Activated CD4-positive, alpha-beta T cell treated with anti-CD3 and anti-CD28 coated beads for 36 hours (primary cell): ENCODE data around the gene MAN1C1. TPM values are rescaled to one million over a fixed set of nuclear protein-coding genes. Genes with fewer than 3 reads are reported as not detected.
A peak's percentile ranks its signal among the peaks of the same experiment; 100 is the strongest.

ENCODE experiments used
- ATAC-seq: fragments of 200-7000 bp; cut with Tn5 transposase; one replicate; pipeline ENCODE4 v1.10.0; 2021; ENCODE audit warnings: mild to moderate bottlenecking, moderate library complexity
- CTCF ChIA-PET: fragments of 350-600 bp; sonication (Branson Sonifier 250); formaldehyde crosslinking; loops from one replicate; lab custom pipeline; 2021; ENCODE audit warnings: antibody characterized with exemption; lab: Charles Lee
- POLR2A ChIA-PET: fragments of 350-600 bp; sonication (Branson Sonifier 250); formaldehyde crosslinking; loops from one replicate; lab custom pipeline; 2021; ENCODE audit warnings: antibody characterized with exemption, inconsistent platforms; lab: Charles Lee
- DNase-seq: peaks from one replicate; pipeline ENCODE4 v3.0.0-alpha.2; 2020
- H3K27ac Mint-ChIP-seq: one replicate; pipeline ENCODE4 v1.8.0; 2021; ENCODE audit warnings: mixed read lengths
- H3K27me3 Mint-ChIP-seq: one replicate; pipeline ENCODE4 v1.8.0; 2021; ENCODE audit warnings: mixed read lengths
- H3K36me3 Mint-ChIP-seq: one replicate; pipeline ENCODE4 v1.8.0; 2021; ENCODE audit warnings: low read depth, mixed read lengths
- H3K4me1 Mint-ChIP-seq: one replicate; pipeline ENCODE4 v1.8.0; 2021; ENCODE audit warnings: mixed read lengths
- H3K4me3 Mint-ChIP-seq: one replicate; pipeline ENCODE4 v1.8.0; 2021; ENCODE audit warnings: mild to moderate bottlenecking, moderate library complexity, mixed read lengths
- H3K9me3 Mint-ChIP-seq: one replicate; pipeline ENCODE4 v1.8.0; 2021; ENCODE audit warnings: low read depth, mixed read lengths
- intact Hi-C, 2 experiments: fragments of 100-400 bp; cut with DNase I in 1 of 2; cut with micrococcal nuclease in 1 of 2; formaldehyde crosslinking; loops; one replicate each; pipeline versions ENCODE4 v1.14.2 to v1.15.1; 2022 to 2024; cut with DNase I, micrococcal nuclease
- total RNA-seq, 2 experiments: library from RNA; stranded (reverse); gene quantifications; one replicate each; pipeline ENCODE4 v1.2.3, GENCODE V29; 2021

MAN1C1 gene
- total RNA-seq, 2 experiments from 2014 or later = 10.0 to 10.1 TPM

DNA sequence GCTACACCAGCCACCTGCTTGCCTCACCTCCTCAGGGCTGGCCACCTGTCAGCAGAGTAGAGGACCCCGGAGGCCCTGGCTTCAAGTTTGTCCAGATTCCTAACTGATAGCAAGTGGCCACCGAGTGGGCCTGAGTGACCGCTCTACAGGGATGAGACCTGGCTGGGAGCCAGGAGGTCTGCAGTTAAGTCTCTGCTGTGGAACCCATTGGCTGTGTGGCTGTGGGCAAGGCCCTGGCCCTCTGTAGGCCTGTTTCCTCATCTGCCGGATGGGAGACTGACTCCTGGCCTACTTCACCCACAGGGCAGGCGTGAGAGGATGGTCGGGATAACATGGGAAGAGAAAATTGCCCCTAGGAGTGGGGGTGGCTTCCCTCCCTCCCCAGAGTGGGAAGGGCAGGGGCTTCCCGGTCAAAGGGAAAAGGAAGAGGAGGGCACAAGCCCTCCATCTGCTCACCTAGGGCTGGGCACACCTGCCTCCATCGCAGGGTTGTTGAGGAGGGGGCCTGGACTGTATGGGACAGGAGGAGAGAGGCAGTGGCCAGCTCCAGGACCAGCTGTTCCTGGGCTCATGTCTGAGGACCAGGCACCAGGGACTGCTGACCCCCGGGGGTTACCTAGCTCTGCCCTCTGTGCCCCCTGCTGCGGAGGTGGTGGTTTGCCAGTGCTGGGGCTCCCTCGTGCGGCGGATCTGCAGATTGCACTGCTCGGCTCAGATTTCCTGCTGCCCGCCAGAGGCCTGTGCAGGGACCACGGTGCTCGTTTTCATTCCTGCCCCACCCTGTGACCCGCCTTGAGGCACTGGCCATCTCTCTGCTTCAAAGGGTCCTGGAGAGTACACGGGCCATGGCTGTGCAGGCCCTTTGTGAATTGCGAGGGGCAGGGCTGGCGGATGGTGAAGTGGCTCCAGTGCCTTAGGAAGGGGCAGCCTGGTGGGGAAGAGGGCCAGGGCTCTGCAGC lies 194.0 kb downstream of the MAN1C1 start:
- H3K9me3 Mint-ChIP-seq = no peaks in the 10 kb centered on the region
- peaks cover 12% of the 10 kb centered on the region for H3K36me3 Mint-ChIP-seq
- H3K27ac Mint-ChIP-seq = no peak overlapping the region
- intact Hi-C loops = loop anchor here (1.0 to 10.0 kb wide), 5 partner anchors 202 to 566 kb away; partner anchors contain the start of genes RHCE (in 1 of the 2) and RSRP1 (in 1 of the 2)
- H3K4me3 Mint-ChIP-seq = no peak overlapping the region
- H3K4me1 Mint-ChIP-seq = peaks cover 3% of the 10 kb centered on the region
- no peaks in the 10 kb centered on the region for H3K27me3 Mint-ChIP-seq
- POLR2A ChIA-PET = no interaction called here
- ATAC-seq (peak; percentile 86), DNase-seq (peak; percentile 89)
- CTCF ChIA-PET = interaction anchor here (0.5 to 2.9 kb wide), 17 partner anchors 9 to 1074 kb away, joined by 3 to 14 read pairs (median 4); no protein-coding TSS in a partner anchor

GRCh38 chr1:25811384-25812082 lies 194.9 kb downstream of the MAN1C1 start:
- intact Hi-C loops = loop anchor here (1.0 to 10.0 kb wide), 4 partner anchors 203 to 567 kb away; partner anchors contain the start of genes RHCE (in 1 of the 2) and RSRP1 (in 1 of the 2)
- POLR2A ChIA-PET = no interaction called here
- Mint-ChIP-seq H3K4me1 (peaks cover 5% of the 10 kb centered on the region), H3K4me3 (no peak overlapping the region), H3K27me3 (no peaks in the 10 kb centered on the region), H3K36me3 (peaks cover 6% of the 10 kb centered on the region), H3K27ac (no peak overlapping the region), H3K9me3 (no peaks in the 10 kb centered on the region)
- no peak for ATAC-seq
- DNase-seq = no peak
- CTCF ChIA-PET = interaction anchor here (0.7 to 2.3 kb wide), 14 partner anchors 10 to 677 kb away, joined by 3 to 9 read pairs (median 3); no protein-coding TSS in a partner anchor

DNA sequence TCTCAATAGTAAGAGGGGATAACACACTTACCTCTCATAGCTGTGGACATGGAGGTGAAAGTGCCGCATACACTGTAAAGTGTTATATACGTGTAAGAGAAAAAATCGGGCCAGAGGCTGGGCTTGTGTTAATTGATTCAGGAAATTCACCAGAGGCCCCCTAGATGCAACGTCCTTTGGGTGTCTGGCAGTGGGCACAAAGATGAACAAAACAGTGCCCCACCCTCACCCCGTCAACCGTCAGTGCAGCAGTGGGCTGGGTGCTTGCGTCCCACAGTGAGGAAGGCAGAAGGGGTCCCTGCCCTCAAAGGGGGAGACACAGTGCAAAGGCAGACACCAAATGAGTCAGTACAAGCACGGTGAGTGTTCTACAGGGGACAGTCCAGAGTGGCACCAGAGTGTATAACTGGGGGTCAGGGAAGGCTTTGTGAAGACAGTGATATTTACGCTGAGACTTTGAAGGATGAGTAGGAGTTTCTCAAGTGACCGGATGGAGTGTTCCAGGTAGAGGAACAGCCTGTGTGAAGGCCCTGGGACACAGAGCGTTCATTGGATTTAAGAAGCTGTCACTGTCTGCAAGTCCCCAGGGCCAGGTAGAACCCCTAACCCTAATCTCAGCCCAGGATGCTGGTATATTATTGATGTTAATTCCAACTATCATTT lies 196.6 kb downstream of the MAN1C1 start:
- ATAC-seq (no peak), DNase-seq (no peak)
- Mint-ChIP-seq H3K27ac (no peak overlapping the region), H3K36me3 (peaks cover 6% of the 10 kb centered on the region), H3K4me3 (no peak overlapping the region), H3K27me3 (no peaks in the 10 kb centered on the region), H3K4me1 (peaks cover 12% of the 10 kb centered on the region), H3K9me3 (no peaks in the 10 kb centered on the region)
- CTCF ChIA-PET = interaction anchor here (0.6 to 1.6 kb wide), 3 partner anchors 12 to 104 kb away, joined by 3 to 4 read pairs (median 3); no protein-coding TSS in a partner anchor
- intact Hi-C loops = loop anchor here in 1 of 2 experiments (10.0 kb wide), 2 partner anchors 388 to 568 kb away; partner anchors contain the start of genes RHCE and RSRP1
- POLR2A ChIA-PET = no interaction called here

- peak; percentile 36 for DNase-seq
- intact Hi-C loops = loop anchor here in 1 of 2 experiments (10.0 kb wide), 2 partner anchors 389 to 569 kb away; partner anchors contain the start of genes RHCE and RSRP1
- H3K27me3 Mint-ChIP-seq = no peaks in the 10 kb centered on the region
Observed at GRCh38 chr1:25813734-25814471, 197.3 kb downstream of the MAN1C1 start.

DNA sequence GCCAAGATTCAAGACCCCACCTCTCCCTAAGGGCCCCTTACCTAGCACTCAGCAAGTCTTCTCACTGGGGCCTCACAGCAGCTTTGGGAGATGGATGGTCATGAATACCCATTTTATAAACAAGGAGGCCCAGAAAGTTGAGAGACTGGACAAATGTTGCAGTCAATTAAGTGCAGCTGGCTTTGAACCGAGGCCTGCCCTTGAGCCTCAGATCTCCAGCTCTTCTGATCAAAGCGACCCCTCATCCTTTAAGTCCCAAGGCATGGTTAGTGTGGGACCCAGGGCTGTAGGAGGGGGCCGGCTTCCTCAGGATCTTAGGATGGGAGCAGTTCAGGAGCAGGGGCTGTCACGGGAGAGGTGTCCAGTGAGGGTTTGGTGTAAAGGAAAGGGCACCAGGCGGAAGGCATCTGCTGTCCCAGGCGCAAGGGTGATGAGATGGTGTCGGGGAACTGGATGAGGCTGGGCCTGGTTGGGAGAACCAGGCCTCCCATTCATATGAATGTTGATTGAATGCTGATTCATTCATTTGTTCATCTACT lies 198.0 kb downstream of the MAN1C1 start:
- DNase-seq = no peak
- peaks cover 4% of the 10 kb centered on the region for H3K36me3 Mint-ChIP-seq
- H3K4me1 Mint-ChIP-seq = peaks cover 19% of the 10 kb centered on the region
- H3K27ac Mint-ChIP-seq = peak overlapping the region; percentile 13
- ChIA-PET POLR2A (no interaction called here), CTCF (no interaction called here)
- no peak for ATAC-seq
- H3K4me3 Mint-ChIP-seq = no peak overlapping the region
- H3K9me3 Mint-ChIP-seq = no peaks in the 10 kb centered on the region
- no peaks in the 10 kb centered on the region for H3K27me3 Mint-ChIP-seq
- intact Hi-C loops = loop anchor here in 1 of 2 experiments (10.0 kb wide), 2 partner anchors 390 to 570 kb away; partner anchors contain the start of genes RHCE and RSRP1

More at GRCh38 chr1:25813734-25814471, 197.3 kb downstream of the MAN1C1 start:
- H3K4me1 Mint-ChIP-seq = peaks cover 19% of the 10 kb centered on the region
- H3K27ac Mint-ChIP-seq = peak overlapping the region; percentile 13
- H3K4me3 Mint-ChIP-seq = no peak overlapping the region
- ATAC-seq = no peak
- POLR2A ChIA-PET = no interaction called here
- H3K9me3 Mint-ChIP-seq = no peaks in the 10 kb centered on the region
- CTCF ChIA-PET = interaction anchor here (1.6 kb wide), 1 partner anchor 13 kb away, joined by 4 read pairs; no protein-coding TSS in a partner anchor
- H3K36me3 Mint-ChIP-seq = peaks cover 6% of the 10 kb centered on the region

DNA sequence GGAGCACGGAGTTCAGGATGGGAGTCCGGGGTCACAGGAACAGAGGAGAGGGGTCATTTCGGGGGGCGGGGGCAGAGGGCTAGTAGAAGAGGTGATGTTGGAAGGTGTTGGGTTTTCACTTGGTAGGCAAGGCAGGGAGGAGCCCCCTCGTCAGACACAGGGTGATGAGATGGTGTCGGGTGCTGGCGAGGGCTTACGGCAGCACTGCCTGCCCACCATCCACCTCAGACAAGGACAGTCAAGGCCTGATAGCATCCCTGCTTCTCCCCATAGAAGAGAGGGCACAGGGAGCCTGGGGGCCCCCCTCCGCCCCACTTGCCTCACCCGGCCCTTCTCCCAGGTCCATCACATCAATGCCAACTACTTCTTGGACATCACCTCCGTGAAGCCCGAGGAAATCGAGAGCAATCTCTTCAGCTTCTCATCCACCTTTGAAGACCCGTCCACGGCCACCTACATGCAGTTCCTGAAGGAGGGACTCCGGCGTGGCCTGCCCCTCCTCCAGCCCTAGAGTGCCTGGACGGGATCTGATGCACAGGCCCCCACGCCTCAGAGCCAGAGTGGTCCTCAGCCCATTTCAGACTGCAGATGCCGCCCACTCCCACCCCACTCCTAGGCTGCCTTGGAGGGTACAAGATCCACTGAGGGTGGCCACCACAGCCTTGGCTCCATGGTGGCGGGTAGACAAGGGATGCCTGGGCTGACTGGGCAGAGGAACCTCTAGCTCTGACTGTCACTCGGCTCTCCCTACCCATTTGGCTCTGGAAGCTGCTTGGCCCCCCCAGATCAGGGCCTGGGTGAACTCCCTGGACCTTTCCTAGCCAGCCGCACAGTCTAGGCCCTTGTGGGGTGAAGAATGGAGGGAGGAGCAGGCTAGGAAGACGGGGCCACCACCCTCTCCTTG lies 198.9 kb downstream of the MAN1C1 start:
- H3K4me1 Mint-ChIP-seq = peaks cover 18% of the 10 kb centered on the region
- ChIA-PET CTCF (interaction anchor here (0.6 kb wide), 1 partner anchor 131 kb away, joined by 3 read pairs; no protein-coding TSS in a partner anchor), POLR2A (no interaction called here)
- intact Hi-C loops = loop anchor here in 1 of 2 experiments (10.0 kb wide), 2 partner anchors 391 to 571 kb away; partner anchors contain the start of genes RHCE and RSRP1
- ATAC-seq (no peak), DNase-seq (no peak)
- no peak overlapping the region for H3K27ac Mint-ChIP-seq
- peaks cover 1% of the 10 kb centered on the region for H3K36me3 Mint-ChIP-seq
- no peak overlapping the region for H3K4me3 Mint-ChIP-seq
- H3K27me3 Mint-ChIP-seq = no peaks in the 10 kb centered on the region
- no peaks in the 10 kb centered on the region for H3K9me3 Mint-ChIP-seq

DNA sequence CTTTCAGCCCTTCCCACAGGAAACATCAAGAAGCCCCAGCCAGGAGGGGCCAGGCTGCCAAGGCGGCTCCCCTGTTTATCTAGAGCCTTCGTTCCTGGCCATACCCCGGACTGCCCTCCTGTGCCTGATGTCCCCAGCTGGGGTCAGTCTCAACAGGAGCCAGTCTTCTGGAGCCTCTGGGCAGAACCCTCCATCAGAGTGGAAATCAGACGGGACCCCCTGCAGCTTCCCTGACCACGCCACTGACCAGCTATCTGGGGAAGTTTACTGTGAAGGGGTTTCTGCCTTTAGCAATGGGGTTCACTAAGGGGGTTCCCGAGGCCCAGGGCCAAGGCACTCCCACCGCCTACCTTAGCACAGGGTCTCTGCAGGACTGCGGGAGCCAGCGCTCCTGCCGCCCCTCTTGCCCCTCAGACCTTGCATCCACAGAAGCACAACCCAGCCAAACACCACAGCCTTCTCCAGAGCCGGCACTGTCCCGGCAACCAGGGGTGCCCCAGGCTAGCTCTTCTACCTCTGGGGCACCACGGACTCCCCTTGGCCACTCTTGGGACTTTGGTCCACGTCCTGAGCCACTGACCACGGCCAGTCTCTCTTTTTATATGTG lies 199.6 kb downstream of the MAN1C1 start:
- no peaks in the 10 kb centered on the region for H3K27me3 Mint-ChIP-seq
- peaks cover 24% of the 10 kb centered on the region for H3K4me1 Mint-ChIP-seq
- intact Hi-C loops = loop anchor here in 1 of 2 experiments (10.0 kb wide), 2 partner anchors 391 to 571 kb away; partner anchors contain the start of genes RHCE and RSRP1
- no peaks in the 10 kb centered on the region for H3K9me3 Mint-ChIP-seq
- DNase-seq (no peak), ATAC-seq (no peak)
- no peak overlapping the region for H3K4me3 Mint-ChIP-seq
- CTCF ChIA-PET = interaction anchor here (0.6 to 0.9 kb wide), 4 partner anchors 12 to 262 kb away, joined by 3 to 5 read pairs (median 4); no protein-coding TSS in a partner anchor
- POLR2A ChIA-PET = no interaction called here
- no peak overlapping the region for H3K27ac Mint-ChIP-seq
- peaks cover 4% of the 10 kb centered on the region for H3K36me3 Mint-ChIP-seq

DNA sequence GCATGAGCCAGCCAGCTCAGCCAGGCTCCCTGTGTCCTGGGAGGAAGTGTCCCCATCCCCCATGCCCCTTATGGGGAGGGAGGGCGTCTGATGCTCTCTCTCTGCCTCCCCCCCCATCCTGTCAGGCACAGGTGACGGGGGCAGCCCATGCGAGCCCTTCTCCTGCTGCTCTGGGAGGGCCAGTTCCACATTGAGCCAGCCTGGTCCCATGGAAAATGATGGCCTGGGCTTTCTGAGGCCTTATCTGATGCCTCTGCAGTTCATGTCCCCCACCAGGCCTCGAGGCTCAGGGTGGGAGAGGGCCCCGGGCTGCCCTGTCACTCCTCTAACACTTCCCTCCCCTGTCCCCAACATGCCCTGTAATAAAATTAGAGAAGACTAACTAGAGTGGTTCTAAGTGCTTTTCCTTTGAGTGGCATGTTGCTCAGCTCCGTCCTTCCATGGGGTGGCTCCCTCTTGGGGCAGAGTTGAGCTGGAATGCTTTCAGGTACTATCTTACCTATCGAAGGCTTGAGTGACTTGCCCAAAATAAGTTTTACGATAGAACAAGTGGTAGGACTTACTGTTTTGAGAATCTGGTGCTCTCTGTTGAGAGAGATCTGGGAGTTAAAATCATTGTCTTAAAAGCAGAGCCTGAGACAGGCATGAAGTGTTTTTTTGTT lies 201.4 kb downstream of the MAN1C1 start:
- Mint-ChIP-seq H3K4me3 (peak overlapping the region; percentile 87), H3K4me1 (peaks cover 33% of the 10 kb centered on the region), H3K27ac (peak overlapping the region; percentile 75), H3K27me3 (no peaks in the 10 kb centered on the region), H3K9me3 (no peaks in the 10 kb centered on the region), H3K36me3 (peaks cover 2% of the 10 kb centered on the region)
- ATAC-seq (no peak), DNase-seq (no peak)
- ChIA-PET CTCF (interaction anchor here (0.7 to 1.0 kb wide), 2 partner anchors 180 to 199 kb away, joined by 3 to 4 read pairs; partner anchors contain the start of gene PAFAH2), POLR2A (no interaction called here)
- intact Hi-C loops = loop anchor here (2.0 to 10.0 kb wide), 4 partner anchors 181 to 573 kb away; partner anchors contain the start of genes PAFAH2 (in 1 of the 2), RHCE (in 1 of the 2), RSRP1 (in 1 of the 2) and TMEM50A (in 1 of the 2)
